HL-60 (cell line): ENCODE data around the gene MSH5.
A peak's percentile ranks its signal among the peaks of the same experiment; 100 is the strongest.

Experiments used
- DNase-seq, 2 experiments: peaks; one replicate each; pipeline ENCODE4 v3.0.0-alpha.2; 2010 to 2020; ENCODE audit warnings: low read depth in 1 of 2, low spot score in 1 of 2
- H3K27ac ChIP-seq: fragments of 250-450 bp; sonication (Bioruptor Pico); replicated peaks from 2 replicates; pipeline ENCODE4 v1.5.1; 2020; ENCODE audit warnings: mild to moderate bottlenecking, moderate library complexity
- H3K27me3 ChIP-seq: fragments of 250-450 bp; sonication (Bioruptor Pico); 2 replicates; pipeline ENCODE4 v1.5.1; 2021; ENCODE audit warnings: mild to moderate bottlenecking, moderate library complexity; ENCODE audit not compliant: insufficient read depth, poor library complexity, severe bottlenecking
- H3K4me3 ChIP-seq: replicated peaks from 2 replicates; pipeline ENCODE4 v1.5.1; 2011; ENCODE audit warnings: mild to moderate bottlenecking, control low read depth, low read length; ENCODE audit not compliant: insufficient read depth
- GABPA ChIP-seq: IDR thresholded peaks from 2 replicates; pipeline ENCODE4 v1.6.1; 2012; ENCODE audit warnings: low read depth
- POLR2AphosphoS5 ChIP-seq: IDR thresholded peaks from 2 replicates; pipeline ENCODE4 v1.6.1; 2012; ENCODE audit warnings: low read depth
- SPI1 ChIP-seq: IDR thresholded peaks from 2 replicates; pipeline ENCODE4 v1.6.1; 2012; ENCODE audit warnings: low read depth, mild to moderate bottlenecking, borderline replicate concordance
- TF ChIP-seq, protein P1 (sequence below): IDR thresholded peaks from 2 replicates; pipeline ENCODE4 v1.6.1; 2012; ENCODE audit warnings: low read depth; ENCODE audit not compliant: insufficient replicate concordance
- TF ChIP-seq, protein P2 (sequence below): IDR thresholded peaks from one replicate; pipeline ENCODE4 v1.5.1; 2011; ENCODE audit warnings: low read length, control low read depth, inconsistent platforms; ENCODE audit not compliant: insufficient read depth

The MSH5 gene

DNA sequence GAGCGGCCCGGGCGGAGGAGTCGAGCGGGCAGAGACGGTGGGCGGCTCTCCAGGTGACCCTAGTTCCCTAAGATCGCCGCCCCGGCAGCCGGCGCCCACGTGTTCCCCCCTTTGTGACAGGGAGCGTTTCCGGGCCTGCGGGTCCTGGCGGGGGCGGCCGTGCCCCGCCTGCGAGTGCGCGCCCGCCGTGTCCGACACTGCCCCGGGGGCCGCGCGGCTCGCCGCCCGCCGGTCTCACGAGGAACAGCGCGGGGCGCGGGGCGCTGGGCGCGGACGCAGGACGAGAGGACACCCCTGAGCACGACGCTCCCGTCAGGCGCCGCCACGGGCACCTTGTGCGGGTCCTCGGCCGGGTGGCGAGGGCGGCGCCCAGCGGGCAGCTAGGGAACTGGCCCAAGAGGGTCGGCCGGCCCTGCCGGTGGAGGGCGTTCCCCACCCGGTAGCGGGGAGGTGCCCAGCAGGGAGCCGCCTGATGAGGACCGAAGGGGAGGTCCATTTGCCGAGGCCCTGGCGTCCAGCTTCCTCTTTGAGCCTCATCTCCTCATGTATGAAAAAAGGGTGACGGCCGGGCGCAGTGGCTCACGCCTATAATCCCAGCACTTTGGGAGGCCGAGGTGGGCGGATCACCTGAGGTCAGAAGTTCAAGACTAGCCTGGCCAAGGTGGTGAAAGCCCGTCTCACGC, 56.0 kb downstream of the MSH5 start, which contains the start of gene VARS1:
Gene VARS1, minus strand, starts transcription at position 137 of the 683 bp plus-strand sequence. CDS start 535 bp downstream, outside the sequence.
- H3K27ac ChIP-seq = peak within 1 kb of the TSS; percentile 91
- peak within 1 kb of the TSS; percentile 85 for H3K4me3 ChIP-seq
- TF ChIP-seq GABPA (no peak), SPI1 (peak; percentile 57; the same call in 1 of the 2 replicates), POLR2AphosphoS5 (peak; percentile 28)
- TF ChIP-seq, protein P1, sequence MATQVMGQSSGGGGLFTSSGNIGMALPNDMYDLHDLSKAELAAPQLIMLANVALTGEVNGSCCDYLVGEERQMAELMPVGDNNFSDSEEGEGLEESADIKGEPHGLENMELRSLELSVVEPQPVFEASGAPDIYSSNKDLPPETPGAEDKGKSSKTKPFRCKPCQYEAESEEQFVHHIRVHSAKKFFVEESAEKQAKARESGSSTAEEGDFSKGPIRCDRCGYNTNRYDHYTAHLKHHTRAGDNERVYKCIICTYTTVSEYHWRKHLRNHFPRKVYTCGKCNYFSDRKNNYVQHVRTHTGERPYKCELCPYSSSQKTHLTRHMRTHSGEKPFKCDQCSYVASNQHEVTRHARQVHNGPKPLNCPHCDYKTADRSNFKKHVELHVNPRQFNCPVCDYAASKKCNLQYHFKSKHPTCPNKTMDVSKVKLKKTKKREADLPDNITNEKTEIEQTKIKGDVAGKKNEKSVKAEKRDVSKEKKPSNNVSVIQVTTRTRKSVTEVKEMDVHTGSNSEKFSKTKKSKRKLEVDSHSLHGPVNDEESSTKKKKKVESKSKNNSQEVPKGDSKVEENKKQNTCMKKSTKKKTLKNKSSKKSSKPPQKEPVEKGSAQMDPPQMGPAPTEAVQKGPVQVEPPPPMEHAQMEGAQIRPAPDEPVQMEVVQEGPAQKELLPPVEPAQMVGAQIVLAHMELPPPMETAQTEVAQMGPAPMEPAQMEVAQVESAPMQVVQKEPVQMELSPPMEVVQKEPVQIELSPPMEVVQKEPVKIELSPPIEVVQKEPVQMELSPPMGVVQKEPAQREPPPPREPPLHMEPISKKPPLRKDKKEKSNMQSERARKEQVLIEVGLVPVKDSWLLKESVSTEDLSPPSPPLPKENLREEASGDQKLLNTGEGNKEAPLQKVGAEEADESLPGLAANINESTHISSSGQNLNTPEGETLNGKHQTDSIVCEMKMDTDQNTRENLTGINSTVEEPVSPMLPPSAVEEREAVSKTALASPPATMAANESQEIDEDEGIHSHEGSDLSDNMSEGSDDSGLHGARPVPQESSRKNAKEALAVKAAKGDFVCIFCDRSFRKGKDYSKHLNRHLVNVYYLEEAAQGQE = peak; percentile 21
- TF ChIP-seq, protein P2, sequence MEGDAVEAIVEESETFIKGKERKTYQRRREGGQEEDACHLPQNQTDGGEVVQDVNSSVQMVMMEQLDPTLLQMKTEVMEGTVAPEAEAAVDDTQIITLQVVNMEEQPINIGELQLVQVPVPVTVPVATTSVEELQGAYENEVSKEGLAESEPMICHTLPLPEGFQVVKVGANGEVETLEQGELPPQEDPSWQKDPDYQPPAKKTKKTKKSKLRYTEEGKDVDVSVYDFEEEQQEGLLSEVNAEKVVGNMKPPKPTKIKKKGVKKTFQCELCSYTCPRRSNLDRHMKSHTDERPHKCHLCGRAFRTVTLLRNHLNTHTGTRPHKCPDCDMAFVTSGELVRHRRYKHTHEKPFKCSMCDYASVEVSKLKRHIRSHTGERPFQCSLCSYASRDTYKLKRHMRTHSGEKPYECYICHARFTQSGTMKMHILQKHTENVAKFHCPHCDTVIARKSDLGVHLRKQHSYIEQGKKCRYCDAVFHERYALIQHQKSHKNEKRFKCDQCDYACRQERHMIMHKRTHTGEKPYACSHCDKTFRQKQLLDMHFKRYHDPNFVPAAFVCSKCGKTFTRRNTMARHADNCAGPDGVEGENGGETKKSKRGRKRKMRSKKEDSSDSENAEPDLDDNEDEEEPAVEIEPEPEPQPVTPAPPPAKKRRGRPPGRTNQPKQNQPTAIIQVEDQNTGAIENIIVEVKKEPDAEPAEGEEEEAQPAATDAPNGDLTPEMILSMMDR = peak; percentile 57
- no peaks in the 10 kb centered on the region for H3K27me3 ChIP-seq
- peak; percentile 93 to 96 for DNase-seq

DNA sequence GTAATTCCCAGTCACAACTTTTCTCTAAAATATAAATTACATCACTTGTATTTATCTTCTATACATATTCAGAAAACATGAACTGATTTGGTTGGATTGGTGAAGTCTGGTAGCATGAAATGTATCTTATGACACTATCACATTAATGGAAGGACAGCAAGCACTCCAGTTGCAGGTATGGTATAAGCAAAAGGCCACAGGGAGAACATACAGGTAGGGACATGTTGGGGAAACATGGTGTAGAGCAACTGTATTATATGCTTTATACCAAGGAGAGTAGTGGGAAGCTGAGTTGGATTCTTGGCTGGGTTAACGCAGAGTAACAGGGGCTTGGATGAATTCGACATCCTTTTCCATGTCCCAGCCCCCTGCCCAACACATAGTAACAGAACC, 57.2 kb downstream of the MSH5 start:
- Histone ChIP-seq H3K27ac (no peak overlapping the region), H3K4me3 (no peak overlapping the region), H3K27me3 (no peaks in the 10 kb centered on the region)
- TF ChIP-seq GABPA = no peak
- TF ChIP-seq, protein P1 = no peak
- no peak for TF ChIP-seq POLR2AphosphoS5
- no peak for TF ChIP-seq SPI1
- TF ChIP-seq, protein P2 = no peak
- DNase-seq = no peak

DNA sequence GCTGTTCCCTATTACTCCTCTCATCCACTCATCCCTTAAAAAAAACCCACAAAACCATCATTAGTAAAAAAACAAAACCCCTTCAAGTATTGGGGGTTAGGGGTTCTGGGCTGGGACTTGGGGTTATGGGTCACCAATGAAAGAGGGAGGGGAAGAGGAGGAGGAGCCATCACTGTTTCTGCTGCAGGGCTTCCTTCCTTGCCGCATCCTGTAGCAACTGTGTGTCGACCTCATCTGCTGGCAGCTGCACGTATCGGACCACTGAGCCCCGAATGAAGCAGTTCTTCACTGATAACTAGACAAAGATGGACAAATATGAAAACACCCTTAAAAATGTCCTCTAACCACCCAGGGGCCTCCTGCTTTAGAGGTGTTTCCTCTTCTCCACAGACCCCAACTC, 57.8 kb downstream of the MSH5 start:
- Histone ChIP-seq H3K27ac (no peak overlapping the region), H3K27me3 (no peaks in the 10 kb centered on the region), H3K4me3 (no peak overlapping the region)
- TF ChIP-seq GABPA = no peak
- TF ChIP-seq SPI1 = no peak
- TF ChIP-seq POLR2AphosphoS5 = no peak
- TF ChIP-seq, protein P1 = no peak
- TF ChIP-seq, protein P2 = no peak
- DNase-seq = no peak
